Measurements from ENCODE around the gene RALGAPA1.

DNA sequence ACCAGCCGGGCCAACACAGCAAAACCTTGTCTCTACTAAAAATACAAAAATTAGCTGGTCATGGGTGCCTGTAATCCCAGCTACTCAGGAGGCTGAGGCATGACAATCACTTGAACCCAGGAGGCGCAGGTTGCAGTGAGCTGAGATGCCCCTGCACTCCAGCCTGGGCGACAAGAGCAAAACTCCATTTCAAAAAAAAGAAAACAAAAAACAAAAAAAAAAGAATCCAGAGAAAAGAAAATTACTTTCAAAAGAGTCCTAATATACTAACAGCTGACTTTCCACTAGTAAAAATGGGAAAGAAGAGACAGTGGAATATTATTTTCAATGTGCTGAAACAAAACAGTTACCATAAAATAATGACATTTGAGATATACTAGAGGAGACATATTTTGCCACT, 283.4 kb downstream of the RALGAPA1 start:
- TF ChIP-seq, protein P1, sequence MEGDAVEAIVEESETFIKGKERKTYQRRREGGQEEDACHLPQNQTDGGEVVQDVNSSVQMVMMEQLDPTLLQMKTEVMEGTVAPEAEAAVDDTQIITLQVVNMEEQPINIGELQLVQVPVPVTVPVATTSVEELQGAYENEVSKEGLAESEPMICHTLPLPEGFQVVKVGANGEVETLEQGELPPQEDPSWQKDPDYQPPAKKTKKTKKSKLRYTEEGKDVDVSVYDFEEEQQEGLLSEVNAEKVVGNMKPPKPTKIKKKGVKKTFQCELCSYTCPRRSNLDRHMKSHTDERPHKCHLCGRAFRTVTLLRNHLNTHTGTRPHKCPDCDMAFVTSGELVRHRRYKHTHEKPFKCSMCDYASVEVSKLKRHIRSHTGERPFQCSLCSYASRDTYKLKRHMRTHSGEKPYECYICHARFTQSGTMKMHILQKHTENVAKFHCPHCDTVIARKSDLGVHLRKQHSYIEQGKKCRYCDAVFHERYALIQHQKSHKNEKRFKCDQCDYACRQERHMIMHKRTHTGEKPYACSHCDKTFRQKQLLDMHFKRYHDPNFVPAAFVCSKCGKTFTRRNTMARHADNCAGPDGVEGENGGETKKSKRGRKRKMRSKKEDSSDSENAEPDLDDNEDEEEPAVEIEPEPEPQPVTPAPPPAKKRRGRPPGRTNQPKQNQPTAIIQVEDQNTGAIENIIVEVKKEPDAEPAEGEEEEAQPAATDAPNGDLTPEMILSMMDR (IDR thresholded peaks at IDR 0.05) = no peak
- TF ChIP-seq POLR2A (IDR thresholded peaks at IDR 0.05) = no peak

Measured in prostate gland (tissue), 2 donors.